ENCODE results near the gene ABLIM3. TPM values are rescaled to one million over a fixed set of nuclear protein-coding genes. Genes with fewer than 3 reads are reported as not detected.
A peak's percentile ranks its signal among the peaks of the same experiment; 100 is the strongest.

ABLIM3 gene
- total RNA-seq, 1 donor from 2014 or later, result 0.64 TPM

GRCh38 chr5:149228618-149229297 lies 87.5 kb downstream of the ABLIM3 start:
- H3K27ac Mint-ChIP-seq (ENCODE audit: unreplicated experiment), result no peak overlapping the region
- H3K27me3 Mint-ChIP-seq (ENCODE audit: unreplicated experiment), result peaks cover 8% of the 10 kb centered on the region

GRCh38 chr5:149229298-149229937 lies 88.1 kb downstream of the ABLIM3 start:
- DNase-seq (ENCODE audit: extremely low spot score, unreplicated experiment), result no peak
- Mint-ChIP-seq H3K4me3 (ENCODE audit: unreplicated experiment) (no peak overlapping the region), H3K27ac (ENCODE audit: unreplicated experiment) (no peak overlapping the region), H3K27me3 (ENCODE audit: unreplicated experiment) (peaks cover 8% of the 10 kb centered on the region), H3K9me3 (ENCODE audit: unreplicated experiment) (no peaks in the 10 kb centered on the region), H3K36me3 (ENCODE audit: unreplicated experiment) (no peaks in the 10 kb centered on the region), H3K4me1 (ENCODE audit: unreplicated experiment) (peaks cover 7% of the 10 kb centered on the region)
- no peak for TF ChIP-seq CTCF (IDR thresholded peaks at IDR 0.05)

More at GRCh38 chr5:149228618-149229297, 87.5 kb downstream of the ABLIM3 start:
- no peaks in the 10 kb centered on the region for H3K36me3 Mint-ChIP-seq (ENCODE audit: unreplicated experiment)
- no peaks in the 10 kb centered on the region for H3K9me3 Mint-ChIP-seq (ENCODE audit: unreplicated experiment)
- peaks cover 7% of the 10 kb centered on the region for H3K4me1 Mint-ChIP-seq (ENCODE audit: unreplicated experiment)
- TF ChIP-seq CTCF (IDR thresholded peaks at IDR 0.05), result peak; percentile 69
- no peak overlapping the region for H3K4me3 Mint-ChIP-seq (ENCODE audit: unreplicated experiment)
- no peak for DNase-seq (ENCODE audit: extremely low spot score, unreplicated experiment)

GRCh38 chr5:149235841-149236240 lies 94.5 kb downstream of the ABLIM3 start:
- TF ChIP-seq CTCF (IDR thresholded peaks at IDR 0.05), result no peak
- no peak for DNase-seq (ENCODE audit: extremely low spot score, unreplicated experiment)
- H3K4me1 Mint-ChIP-seq (ENCODE audit: unreplicated experiment), result no peaks in the 10 kb centered on the region
- H3K36me3 Mint-ChIP-seq (ENCODE audit: unreplicated experiment), result no peaks in the 10 kb centered on the region
- H3K27ac Mint-ChIP-seq (ENCODE audit: unreplicated experiment), result no peak overlapping the region
- no peaks in the 10 kb centered on the region for H3K9me3 Mint-ChIP-seq (ENCODE audit: unreplicated experiment)
- no peak overlapping the region for H3K4me3 Mint-ChIP-seq (ENCODE audit: unreplicated experiment)
- peaks cover 34% of the 10 kb centered on the region for H3K27me3 Mint-ChIP-seq (ENCODE audit: unreplicated experiment)

- H3K36me3 Mint-ChIP-seq (ENCODE audit: unreplicated experiment), result no peaks in the 10 kb centered on the region
- TF ChIP-seq CTCF (IDR thresholded peaks at IDR 0.05), result no peak
- no peaks in the 10 kb centered on the region for H3K4me1 Mint-ChIP-seq (ENCODE audit: unreplicated experiment)
- DNase-seq (ENCODE audit: extremely low spot score, unreplicated experiment), result no peak
- H3K27ac Mint-ChIP-seq (ENCODE audit: unreplicated experiment), result no peak overlapping the region
- H3K4me3 Mint-ChIP-seq (ENCODE audit: unreplicated experiment), result no peak overlapping the region
- H3K9me3 Mint-ChIP-seq (ENCODE audit: unreplicated experiment), result no peaks in the 10 kb centered on the region
- peaks cover 39% of the 10 kb centered on the region for H3K27me3 Mint-ChIP-seq (ENCODE audit: unreplicated experiment)
These were observed 96.4 kb downstream of the ABLIM3 start for GRCh38 chr5:149237662-149238061.

- H3K27me3 Mint-ChIP-seq (ENCODE audit: unreplicated experiment), result peaks cover 35% of the 10 kb centered on the region
- no peaks in the 10 kb centered on the region for H3K9me3 Mint-ChIP-seq (ENCODE audit: unreplicated experiment)
- DNase-seq (ENCODE audit: extremely low spot score, unreplicated experiment), result no peak
- TF ChIP-seq CTCF (IDR thresholded peaks at IDR 0.05), result peak; percentile 16
- no peak overlapping the region for H3K4me3 Mint-ChIP-seq (ENCODE audit: unreplicated experiment)
- no peaks in the 10 kb centered on the region for H3K36me3 Mint-ChIP-seq (ENCODE audit: unreplicated experiment)
- H3K4me1 Mint-ChIP-seq (ENCODE audit: unreplicated experiment), result no peaks in the 10 kb centered on the region
- H3K27ac Mint-ChIP-seq (ENCODE audit: unreplicated experiment), result no peak overlapping the region
These were observed 97.2 kb downstream of the ABLIM3 start for GRCh38 chr5:149238540-149238939.
